ENCODE results near the gene FBRS.
"Not testable (repeated sequence)": the region's sequence is repeated elsewhere in the genome, so short reads cannot be mapped to it uniquely, and the experiment has no call there.

The FBRS gene

DNA sequence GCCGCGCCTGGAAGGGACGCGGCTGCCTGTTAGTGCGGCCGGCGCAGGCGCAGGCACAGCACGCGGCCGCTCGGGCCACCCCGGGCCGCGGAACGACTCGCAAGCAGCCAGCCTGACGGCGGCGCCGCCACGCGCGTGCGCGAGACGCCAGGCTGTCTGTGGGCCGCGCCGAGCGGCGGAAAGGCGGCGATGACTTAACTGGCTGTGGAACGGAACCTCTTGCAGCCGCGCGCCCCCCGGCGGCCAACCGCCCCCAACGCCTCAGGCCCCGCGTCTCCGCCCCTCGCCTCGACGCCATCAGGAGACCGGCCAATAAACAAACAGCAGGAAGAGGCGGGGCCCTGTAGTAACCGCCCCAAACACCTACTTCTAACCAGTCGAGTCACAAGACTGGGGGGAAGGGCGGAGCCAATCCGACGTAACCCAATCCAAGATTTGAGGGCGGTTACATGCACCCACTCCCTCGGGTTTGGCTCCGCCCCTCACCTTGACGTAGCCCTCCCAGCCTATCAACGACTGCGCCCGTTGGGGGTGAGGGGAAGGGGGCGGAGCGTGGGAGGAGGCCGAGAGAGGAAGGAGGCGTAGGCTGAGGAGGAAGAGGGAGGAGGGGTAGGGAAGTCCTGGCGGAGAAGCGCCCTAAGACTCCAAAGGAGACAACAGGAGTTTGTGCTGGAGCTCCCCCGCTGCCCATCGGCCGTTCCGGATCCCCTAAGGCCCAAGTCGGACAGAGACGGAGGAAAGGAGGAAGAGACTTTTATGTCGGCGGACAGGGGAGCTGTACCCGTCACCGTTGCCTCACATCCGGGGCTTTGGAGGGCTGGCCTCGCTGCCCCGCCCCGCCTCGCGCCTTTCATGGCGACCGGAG, at the start of gene FBRS:
Gene FBRS, plus strand, starts transcription at position 566 of the 865 bp plus-strand sequence. CDS start 1,088 bp downstream, outside the sequence.
- DNase-seq = peak; percentile 100

DNA sequence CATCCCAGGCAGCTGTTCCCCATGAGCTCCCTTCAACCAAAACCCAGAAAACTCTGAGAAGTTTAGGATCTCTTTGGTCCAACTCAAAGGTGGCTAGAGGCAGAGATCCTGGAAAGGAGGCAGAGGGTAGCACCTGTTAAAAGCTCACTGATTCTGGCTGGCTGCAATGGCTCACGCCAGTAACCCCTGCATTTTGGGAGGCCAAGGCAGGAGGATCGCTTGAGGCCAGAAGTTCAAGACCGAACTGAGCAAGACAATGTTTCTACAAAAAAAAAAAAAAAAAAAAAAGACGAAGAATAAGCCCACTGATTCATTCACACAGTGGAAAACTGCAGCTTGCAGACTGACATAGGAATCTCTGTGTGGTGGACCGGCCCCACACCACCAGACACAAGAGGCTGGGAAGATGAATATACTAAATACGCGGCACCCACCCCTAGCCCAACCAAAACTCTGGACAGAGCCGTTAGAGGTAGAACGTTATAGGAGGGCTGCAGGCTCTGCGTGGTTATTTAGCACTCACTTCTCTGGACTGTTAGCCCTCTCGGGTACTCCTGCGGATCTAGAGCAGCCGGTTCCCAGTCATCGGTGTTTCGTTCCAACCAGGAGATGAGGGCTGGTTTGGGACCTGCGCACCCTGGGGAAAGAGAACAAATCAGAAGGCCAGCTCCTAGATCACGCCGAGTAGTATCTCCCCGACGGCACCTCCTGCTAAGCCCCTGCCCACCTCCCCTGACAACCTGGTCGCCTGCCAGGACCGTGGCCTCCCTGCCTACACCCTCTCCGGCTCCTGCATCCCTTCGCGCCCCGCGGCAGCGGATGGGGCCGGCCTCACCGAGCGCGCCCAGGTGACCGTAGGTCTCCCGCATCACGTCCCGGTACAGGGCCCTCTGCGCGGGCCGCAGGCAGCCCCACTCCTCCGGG, 49.0 kb upstream of the FBRS start:
- DNase-seq = peak; percentile 62

DNA sequence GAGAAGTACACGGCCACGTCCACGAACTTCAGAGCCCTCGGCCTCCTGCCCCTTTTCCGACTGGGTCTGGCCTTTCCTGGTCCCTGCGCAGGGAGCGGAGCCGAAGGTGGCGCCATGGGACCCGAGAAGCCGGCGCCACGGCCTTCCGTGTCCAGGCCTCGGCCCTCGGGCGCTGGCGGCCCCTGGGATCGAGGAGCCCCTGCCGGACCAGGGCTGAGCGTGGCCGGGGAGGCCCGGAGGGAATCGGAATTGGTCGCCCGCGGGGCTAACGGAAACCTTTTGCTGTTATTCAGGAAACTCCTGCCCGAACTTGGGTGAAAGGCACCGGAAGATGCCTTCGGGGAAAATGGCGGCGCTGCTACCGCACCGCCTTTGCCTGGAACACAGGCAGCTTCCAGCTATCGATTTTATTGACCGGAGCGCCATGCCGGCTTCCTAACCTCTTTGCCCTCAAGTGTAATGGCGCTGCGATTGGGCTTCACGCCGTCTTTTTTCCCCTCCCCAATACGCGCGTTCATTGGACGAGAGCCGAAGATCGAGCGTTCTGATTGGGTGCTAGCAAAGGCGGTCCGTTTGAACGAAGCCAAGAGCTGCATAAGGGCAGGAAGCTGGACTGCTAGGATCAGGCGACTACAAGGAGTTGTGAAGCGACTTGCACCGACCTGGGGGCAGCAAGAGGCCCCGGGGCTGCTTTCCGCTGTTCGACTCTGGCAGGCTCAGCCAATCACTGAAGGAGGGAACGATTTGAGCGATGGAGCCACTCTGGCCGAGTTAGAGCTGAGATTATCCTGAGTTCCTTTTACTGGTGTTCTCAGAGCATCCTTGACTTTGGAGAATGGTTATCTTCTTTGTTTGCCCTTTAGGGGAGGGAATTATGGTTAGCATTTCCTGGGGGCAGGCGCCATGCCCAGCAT, 48.0 kb upstream of the FBRS start, which contains the start of gene ZNF689:
Gene ZNF689, minus strand, starts transcription at position 464 of the 914 bp plus-strand sequence. Its CDS starts 348 bp downstream, at position 116.
- DNase-seq = peak; percentile 97

DNA sequence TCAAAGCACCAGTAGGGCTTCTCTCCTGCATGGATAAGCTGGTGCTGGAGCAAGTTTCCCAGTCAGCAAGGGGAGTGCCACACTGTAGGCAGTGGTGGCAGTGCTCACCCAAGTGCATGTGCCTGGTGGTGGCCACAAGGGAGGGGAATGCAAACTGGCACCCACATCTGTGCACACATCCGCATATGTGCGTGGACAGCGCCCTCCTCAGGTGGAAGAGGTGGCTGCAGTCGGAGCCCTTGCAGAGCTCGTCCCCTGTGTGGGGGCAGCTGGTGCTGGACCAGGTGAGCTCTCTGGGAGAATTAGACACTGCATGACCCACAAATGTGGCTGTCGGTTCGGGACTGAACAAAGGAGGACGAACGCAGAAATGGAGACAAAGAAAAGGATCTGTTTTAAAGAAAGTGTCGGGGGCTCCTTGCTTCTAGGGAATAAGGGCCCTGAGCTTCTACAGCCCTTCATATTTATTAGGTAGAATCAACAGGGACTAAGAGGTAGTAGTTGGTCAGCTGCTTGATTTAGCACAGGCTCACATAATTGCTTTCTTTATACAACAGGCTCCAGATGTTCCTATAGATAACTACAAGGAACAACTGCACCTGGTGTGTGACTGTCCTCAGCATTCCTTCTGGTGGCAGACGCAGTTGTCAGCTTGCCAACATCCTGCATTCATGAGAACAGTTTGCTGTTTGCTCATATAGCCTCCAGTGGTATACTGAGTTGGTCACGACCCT, 42.7 kb upstream of the FBRS start:
- DNase-seq = peak; percentile 86

DNA sequence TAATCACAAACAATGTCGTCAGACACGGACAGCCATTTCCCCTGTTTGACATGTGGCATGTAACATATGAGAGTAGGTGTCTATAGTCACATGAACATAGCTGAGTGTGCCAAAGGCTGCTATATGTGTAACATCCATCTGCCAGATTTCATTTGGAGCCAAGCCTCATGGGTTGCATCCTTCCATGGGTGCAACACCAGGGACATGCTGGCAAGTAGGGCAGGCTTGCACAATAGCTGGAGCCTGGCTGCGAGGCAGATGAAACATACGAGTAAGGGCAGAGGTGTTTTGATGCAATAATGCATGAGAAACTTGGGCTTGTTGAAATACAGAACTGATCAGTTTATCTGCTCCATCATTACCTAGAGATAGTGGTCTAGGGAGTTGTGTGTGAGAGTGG, 39.0 kb upstream of the FBRS start:
- DNase-seq = no peak

DNA sequence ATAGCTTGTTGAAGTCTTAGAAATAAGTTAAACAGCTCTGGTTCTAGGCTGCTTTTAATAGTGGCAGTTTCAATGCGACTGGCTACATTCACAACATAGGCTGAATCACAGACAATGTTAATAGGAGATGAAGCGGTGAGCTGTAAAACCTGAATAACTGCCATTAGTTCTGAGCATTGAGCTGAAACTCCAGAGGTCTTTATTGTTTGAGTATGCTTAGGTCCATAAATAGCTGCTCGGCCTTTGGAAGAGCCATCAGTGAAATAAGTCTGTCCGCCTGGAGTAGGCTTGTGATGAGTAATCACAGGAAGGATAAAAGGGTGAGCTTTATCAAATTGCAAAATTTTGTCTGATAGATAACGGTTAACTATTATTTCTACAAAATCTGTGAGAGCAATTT, 38.6 kb upstream of the FBRS start:
- no peak for DNase-seq

DNA sequence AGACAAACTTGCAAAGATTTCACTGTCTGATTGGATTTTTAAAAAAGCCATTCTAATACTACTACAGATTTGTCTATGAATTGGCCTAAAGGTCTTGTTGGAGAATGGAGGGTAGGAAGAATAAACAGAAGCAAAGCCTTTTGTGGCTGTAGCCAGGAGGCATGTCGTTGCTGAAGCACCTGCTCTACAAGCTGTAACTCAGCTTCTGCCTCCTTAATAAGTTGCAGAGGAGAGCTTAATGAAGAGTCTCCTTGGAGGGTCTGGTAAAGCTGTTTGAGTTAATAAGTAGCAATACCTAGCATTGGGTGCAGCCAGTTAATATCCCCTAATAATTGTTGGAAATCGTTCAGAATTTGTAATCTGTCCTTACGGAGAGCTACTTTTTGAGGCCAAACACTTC, 38.1 kb upstream of the FBRS start:
- no peak for DNase-seq

DNA sequence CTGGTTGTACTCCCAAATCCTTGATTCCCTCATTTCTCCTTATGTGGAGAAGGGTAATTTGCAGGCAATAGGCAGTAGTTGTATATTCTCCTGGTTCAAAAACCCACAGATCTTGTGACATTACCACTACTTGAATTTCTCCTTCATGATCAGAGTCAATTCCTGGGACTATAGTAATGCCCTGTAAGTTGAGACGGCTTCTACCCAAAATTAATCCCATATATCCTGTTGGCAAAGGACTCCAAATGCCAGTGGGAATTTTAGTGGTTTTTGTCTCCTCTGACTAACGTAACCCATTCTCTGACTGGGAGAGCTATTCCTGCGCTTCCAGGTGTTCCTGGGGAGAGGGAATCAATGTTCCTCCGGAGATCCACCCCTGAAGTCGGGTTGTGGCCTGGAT, 36.5 kb upstream of the FBRS start:
- no peak for DNase-seq

DNA sequence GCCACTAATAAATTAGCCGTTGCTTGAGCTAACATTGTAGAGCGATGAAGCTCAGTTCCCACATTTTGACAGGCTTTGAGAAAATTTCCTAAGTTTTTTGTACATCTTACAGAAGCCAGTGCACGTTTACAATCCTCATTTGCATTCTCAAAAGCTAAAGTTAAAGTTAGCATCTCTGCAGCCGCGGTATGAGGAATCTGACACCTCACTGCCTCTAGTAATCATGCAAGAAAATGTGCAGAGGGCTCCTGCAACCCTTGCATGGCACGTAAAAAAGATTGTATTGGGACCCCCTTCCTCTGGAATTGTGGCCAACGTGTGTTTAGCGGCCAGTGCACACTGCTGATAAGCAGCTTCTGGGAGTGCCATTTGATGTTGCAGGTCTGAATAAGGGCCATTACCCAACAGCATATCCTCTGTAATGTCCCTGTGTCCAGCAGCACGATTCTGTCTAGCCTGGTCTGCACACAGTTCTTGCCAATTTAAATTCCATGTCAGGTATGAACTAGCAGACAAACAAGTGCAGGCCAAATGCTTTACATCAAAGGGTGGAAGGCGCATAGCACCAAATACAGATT, 35.7 kb upstream of the FBRS start:
- DNase-seq = no peak

DNA sequence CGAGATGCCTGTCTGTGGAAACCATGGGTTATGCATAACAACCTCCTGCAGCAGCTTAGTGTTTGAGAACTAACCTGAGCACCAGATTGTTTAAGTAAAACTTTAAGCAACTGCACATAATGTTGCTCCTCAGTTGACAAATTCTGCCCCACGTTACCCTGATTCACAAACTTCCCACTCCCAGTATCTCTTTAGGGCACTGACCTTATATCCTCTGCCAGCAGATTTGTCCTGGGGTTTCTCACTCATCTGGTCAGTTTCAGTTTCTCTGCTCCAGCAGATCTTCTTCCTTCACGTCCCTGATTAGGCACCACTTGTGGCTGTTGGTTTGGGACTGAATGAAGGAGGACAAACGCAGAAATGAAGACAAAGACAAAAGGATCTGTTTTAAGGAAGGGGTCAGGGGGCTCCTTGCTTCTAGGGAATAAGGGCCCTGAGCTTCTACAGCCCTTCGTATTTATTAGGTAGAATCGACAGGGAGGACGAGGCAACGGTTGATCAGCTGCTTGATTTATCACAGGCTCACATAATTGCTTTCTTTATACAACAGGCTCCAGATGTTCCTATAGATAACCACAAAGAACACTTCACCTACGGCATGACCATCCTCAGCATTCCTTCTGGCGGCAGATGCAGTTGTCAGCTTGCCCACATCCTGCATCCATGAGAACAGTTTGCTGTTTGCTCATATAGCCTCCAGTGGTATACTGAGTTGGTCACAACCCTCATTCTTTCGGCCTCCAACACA, 34.5 kb upstream of the FBRS start:
- no peak for DNase-seq

DNA sequence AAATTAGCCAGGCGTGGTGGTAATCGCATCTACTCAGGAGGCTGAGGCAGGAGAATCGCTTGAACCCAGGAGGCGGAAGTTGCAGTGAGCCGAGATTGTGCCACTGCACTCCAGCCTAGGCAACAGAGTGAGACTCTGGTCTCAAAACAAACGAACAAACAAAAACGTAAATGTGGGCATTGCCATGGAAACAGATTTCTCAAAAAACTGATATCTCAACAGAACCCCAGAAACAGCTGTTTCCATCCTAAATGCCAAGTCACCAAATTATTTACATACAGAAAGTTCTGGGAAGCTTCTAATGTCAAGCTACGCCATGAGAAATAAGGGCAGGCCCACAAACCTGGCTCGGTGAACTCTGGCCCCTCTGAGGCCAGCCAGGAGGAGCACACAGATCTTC, 32.0 kb upstream of the FBRS start:
- no peak for DNase-seq

DNA sequence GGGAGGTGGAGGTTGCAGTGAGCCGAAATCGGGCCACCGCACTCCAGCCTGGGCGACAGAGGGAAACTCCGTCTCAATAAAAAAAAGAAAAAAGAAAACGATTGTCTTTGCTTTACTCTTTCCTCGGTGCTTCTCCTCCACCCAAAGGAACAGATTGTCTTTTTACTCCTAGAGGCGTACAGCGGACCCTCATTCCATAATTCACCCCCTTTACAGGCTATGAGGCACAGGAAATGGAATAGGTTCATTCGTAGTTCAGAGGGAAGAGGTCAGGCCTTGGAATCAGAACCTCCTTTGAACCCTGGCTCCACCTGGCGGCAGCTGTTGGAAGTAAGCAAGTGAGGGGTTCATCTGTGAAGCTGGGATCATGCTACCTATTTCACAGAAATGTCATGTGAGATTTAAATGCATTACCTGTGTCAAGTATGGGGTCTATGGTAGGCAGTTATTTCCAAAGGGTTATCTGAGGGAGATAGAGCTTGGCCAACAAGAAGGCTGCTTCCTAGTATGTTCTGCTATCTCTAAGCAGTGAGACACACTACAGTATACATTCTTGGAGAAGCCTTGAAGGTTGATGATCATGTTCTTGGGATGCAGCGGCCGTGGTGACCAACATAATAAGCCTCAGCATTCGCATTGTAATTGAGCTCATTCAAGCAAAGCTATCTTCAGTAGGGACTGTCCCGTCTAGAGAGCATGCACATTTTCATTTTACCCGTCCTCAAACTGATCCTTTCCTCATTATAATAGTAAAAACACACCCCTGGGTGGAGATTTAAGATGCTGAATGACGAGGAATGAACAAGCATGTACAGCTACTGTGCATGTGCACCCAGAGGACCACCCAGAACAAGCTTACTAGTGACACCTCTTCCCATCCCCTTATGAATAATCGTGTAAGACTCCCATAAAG, 29.3 kb upstream of the FBRS start:
- DNase-seq = peak; percentile 92

DNA sequence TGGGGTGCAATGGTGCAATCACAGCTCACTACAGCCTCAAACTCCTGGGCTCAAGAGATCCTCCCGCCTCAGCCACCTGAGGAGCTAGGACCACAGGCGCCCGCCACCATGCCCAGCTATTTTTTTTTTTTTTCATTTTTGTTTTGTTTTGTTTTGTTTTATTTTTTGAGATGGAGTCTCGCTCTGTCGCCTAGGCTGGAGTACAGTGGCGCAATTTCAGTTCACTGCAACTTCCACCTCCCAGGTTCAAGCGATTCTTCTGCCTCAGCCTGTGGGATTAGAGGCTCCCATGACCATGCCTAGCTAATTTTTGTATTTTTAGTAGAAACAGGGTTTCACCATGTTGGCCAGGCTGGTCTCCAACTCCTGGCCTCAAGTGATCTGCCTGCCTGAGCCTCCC, 25.8 kb upstream of the FBRS start:
- not testable (repeated sequence) for DNase-seq

DNA sequence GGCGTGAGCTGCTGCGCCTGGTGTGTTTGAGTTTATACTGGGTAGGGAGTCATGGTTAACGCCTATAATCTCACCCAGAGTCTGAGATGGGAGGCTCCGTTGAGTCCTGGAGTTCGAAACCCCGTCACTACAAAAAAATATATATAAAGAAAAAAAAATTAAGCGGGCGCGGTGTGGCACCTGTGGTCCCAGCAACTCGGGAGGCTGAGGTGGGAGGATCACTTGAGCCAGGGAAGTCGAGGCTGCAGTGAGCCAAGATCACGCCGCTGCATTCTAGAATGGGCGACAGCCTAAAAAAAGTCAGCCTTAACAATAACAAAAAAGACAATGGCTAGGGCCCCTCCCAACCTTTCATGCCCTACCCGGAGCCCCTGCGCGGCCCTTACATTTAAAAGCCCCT, 24.7 kb upstream of the FBRS start:
- no peak for DNase-seq

DNA sequence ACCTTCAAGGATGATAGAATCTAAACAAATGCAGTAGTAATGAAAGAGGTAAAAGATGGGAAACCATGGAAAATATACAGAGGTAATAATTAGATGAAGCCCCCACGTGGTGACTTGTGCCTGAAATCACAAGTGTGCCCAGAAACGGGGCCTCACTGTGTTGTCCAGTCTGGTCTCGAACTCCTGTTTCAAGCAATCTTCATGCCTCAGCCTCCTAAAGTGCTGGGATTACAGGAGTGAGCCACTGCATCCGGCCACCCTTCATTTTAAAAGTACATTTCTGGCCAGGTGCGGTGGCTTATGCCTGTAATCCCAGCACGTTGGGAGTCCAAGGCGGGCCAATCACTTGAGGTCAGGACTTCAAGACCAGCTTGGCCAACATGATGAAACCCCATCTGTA, 21.6 kb upstream of the FBRS start:
- no peak for DNase-seq

DNA sequence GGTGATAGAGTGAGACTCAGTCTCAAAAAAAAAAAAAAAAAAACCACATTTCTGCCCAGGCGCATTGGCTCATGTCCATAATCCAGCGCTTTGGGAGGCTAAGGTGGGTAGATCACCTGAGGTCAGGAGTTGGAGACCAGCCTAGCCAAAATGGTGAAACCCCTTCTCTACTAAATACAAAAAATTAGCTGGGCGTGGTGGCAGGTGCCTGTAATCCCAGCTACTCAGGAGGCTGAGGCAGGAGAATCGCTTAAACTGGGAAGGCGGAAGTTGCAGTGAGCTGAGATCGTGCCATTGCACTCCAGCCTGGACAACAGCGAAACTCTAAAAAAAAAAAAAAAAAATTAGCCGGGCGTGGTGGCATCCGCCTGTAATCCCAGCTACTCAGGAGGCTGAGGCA, 21.1 kb upstream of the FBRS start:
- DNase-seq = not testable (repeated sequence)

DNA sequence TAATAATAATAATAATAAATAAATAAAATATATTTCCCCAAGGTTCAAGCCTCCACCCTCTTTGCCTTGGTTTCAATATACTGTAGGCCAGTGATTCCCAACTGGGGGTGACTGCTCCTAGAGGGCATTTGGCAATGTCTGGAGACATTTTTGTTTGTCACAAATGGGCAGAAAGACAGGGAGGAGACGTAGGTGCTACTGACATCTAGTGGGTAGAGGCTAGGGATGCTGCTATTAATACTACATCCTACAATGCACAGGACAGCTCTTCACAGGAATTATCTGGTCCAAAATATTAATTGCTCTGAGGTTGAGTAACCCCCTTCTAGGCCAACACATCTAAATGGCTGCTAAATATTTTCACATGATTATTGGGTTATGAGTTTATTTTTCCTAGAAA, 20.3 kb upstream of the FBRS start:
- DNase-seq = peak; percentile 55

DNA sequence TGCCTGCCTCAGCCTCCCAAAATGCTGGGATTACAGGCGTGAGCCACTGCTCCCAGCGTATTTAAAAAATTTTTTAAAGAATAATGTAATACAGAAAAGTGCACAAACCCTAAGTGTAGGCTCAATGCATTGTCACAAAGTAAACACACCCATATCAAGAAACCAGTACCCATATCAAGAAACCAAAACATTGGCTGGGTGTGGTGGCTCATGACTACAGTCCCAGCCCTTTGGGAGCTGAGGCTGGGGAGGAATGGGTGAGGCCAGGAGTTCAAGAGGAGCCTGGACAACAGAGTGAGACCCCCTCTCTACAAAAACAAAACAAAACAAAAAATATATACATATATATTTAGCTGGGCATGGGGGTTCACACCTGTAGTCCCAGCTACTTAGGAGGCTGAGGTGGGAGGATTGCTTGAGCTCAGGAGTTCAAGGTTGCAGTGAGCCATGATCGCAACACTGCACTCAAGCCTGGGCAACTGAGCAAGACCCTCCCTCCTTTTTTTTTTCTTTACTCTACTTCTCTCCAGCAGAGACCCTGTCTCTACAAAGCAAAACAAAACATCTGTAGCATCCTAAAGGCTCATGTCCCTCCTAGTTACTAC, 16.8 kb upstream of the FBRS start:
- no peak for DNase-seq

DNA sequence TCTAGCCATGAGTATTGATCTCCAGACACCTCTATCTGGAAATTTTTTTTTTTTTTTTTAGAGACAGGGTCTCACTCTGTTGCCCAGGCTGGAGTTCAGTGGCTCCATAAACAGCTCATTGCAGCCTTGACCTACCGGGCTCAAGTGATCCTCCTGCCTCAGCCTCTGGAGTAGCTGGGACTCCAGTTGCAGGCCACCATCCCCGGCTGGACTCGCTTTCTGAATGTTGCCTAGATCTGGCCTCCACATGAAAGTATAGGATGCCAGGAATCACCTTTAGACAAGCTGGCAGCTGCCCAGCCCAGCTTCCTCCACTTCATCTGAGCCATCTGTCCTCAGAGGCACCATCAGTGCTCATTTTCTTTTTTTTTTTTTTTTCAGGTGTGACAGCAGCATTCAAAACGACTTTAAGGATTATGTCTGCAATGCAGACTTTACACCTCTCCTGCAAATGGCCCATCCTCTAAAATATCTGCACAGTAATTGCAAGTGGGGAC, 13.8 kb upstream of the FBRS start:
- DNase-seq = no peak
